SU-DHL-6 (cell line): Measurements from ENCODE around the gene IFIT2.

ENCODE experiments used
- EZH2phosphoT487 ChIP-seq: fragments of 200-600 bp; sonication (generic), shearing (Covaris generic); conservative IDR thresholded peaks from 2 replicates; pipeline ENCODE4 v1.6.1; 2018; ENCODE audit warnings: mild to moderate bottlenecking, antibody characterized with exemption, low read length, moderate library complexity, mixed read lengths
- TF ChIP-seq, protein P1 (sequence below): fragments of 200-600 bp; sonication (generic); IDR thresholded peaks from one replicate; pipeline ENCODE4 v1.5.1; 2017; ENCODE audit warnings: antibody characterized with exemption, mild to moderate bottlenecking, low read length, moderate library complexity; ENCODE audit not compliant: insufficient read depth, poor library complexity, severe bottlenecking

DNA sequence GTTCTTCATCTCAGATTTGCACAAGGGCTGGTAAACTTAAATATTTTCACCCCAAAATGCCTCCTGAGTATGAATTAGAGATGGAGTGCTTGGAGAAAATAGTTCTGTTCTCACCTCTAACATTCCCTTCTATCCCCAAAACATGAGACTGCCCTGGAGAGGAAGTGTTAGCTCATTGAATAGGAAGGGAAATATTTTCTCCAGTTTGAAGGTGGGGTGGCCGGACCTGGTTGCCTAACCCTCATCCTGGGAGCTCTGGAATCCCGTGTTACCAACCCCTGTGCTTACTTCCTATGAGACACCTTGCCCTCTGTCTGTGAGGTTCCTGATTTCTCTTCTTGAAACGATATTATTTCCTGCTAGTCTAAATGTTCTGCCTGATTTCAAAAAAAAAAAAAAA, 779 bp downstream of the IFIT2 start:
- TF ChIP-seq, protein P1, sequence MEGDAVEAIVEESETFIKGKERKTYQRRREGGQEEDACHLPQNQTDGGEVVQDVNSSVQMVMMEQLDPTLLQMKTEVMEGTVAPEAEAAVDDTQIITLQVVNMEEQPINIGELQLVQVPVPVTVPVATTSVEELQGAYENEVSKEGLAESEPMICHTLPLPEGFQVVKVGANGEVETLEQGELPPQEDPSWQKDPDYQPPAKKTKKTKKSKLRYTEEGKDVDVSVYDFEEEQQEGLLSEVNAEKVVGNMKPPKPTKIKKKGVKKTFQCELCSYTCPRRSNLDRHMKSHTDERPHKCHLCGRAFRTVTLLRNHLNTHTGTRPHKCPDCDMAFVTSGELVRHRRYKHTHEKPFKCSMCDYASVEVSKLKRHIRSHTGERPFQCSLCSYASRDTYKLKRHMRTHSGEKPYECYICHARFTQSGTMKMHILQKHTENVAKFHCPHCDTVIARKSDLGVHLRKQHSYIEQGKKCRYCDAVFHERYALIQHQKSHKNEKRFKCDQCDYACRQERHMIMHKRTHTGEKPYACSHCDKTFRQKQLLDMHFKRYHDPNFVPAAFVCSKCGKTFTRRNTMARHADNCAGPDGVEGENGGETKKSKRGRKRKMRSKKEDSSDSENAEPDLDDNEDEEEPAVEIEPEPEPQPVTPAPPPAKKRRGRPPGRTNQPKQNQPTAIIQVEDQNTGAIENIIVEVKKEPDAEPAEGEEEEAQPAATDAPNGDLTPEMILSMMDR: no peak
- no peak for TF ChIP-seq EZH2phosphoT487
